Left kidney (tissue), 2 donors: ENCODE data around the gene AMOTL1. TPM values are rescaled to one million over a fixed set of nuclear protein-coding genes. Genes with fewer than 3 reads are reported as not detected.
"Not testable (repeated sequence)": the region's sequence is repeated elsewhere in the genome, so short reads cannot be mapped to it uniquely, and the experiment has no call there.

Experiments used
- DNase-seq: peaks from one replicate; pipeline ENCODE4 v3.0.0-alpha.2; 2013
- polyA plus RNA-seq: library from polyadenylated mRNA; unstranded; fragments of 120-200 nt; gene quantifications from one replicate; pipeline ENCODE4 v1.2.1, GENCODE V29; 2013; ENCODE audit not compliant: insufficient read length

AMOTL1 gene
- polyA plus RNA-seq, 1 donor: 46.4 TPM

DNA sequence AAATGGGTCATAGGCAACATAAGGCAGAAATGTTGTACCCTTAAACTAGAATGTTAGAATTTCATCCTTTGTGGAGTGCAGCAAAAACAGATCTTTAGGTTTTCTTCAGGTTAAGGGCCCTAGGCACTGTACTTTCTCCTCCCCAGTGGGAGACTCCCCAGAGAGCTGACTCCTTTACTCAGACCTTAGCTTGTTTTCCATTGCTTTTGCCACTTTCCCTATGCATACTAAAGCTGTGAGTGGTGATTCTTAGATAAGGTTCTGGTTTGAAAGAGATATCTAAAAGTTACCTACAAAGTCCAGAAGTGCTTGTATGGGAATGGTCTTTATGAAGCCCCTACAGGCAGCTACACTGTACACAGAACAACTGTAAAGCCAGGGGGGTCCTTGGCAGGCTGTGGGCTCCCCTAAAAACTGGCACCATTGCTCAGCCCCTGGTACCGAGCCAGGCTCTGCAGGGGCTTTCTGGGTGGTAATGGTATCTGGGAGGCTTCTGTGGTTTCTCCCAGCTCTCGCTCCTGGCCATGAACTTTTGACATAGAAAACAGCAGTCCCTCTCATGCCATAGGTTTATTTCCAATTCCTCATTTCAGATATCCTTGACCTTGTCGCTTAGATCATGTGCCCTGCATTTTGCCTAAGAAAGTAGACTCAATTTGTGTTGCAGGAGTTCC is 23.2 kb downstream of the AMOTL1 start:
- no peak for DNase-seq

DNA sequence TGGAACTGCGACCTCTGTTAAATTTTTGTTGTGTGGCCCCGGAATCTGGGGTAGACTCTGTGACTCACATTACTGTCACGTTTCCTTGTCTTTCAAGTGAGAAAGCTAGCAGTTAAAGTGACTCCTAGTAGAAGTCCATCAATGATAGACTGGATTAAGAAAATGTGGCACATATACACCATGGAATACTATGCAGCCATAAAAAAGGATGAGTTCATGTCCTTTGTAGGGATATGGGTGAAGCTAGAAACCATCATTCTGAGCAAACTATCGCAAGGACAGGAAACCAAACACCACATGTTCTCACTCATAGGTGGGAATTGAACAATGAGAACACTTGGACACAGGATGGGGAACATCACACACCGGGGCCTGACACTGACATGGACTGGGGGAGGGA is 23.8 kb downstream of the AMOTL1 start:
- DNase-seq: not testable (repeated sequence)

DNA sequence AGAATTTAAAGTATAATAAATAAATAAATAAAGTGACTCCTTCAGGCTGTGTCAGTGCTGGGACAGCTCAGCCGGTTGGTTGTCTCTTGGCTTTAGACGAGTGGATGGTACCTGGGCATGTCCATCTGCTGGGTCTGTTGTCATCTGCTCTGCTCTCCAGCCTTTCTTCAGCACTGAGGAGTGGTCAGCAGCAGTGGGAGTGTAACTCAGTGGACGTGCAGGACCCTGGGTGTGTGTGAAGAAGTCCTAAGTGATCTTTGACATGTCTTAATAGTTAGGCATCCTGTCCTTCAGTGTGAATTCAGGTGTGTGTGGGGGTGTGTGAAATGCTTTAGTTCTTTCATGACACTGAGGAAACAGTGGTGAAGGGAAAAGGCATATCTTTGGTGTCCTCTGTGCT is 24.3 kb downstream of the AMOTL1 start:
- DNase-seq: no peak

DNA sequence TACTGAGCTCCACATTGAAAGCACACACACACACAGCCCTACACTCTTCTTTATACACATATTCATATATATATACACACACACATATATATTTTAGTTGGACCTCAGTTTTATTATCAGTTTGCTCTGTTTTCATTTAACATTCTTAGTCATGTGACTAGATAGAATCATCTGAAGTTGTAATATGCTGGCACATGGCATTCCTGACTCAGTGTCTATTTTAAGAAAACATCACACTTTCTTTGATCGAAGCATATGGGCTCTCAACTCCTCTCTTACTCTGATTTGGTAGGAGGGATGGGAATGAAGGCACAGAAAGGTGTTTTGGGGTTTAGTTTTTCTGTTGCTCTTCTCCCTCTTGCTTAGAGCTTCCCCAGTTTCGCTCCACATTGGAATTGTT is 24.8 kb downstream of the AMOTL1 start:
- DNase-seq: no peak

DNA sequence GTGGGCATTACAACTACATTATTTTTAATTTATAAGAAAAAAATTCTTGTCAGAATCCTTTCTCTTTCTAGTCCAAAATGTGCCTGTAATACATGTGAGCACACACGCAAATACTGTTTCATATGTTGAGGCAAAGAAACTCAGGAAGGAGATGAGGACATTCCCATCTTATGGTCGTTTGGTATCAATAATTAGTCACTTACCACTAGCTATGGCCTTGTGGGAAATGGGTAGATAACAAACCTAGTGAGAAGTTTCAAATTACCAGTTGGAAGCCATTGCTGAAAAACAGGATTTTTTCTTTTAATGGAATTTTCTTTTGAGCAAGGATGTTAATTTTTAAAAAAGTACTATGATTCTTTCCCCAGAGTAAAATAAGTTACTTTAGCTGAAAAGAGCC is 25.7 kb downstream of the AMOTL1 start:
- no peak for DNase-seq

DNA sequence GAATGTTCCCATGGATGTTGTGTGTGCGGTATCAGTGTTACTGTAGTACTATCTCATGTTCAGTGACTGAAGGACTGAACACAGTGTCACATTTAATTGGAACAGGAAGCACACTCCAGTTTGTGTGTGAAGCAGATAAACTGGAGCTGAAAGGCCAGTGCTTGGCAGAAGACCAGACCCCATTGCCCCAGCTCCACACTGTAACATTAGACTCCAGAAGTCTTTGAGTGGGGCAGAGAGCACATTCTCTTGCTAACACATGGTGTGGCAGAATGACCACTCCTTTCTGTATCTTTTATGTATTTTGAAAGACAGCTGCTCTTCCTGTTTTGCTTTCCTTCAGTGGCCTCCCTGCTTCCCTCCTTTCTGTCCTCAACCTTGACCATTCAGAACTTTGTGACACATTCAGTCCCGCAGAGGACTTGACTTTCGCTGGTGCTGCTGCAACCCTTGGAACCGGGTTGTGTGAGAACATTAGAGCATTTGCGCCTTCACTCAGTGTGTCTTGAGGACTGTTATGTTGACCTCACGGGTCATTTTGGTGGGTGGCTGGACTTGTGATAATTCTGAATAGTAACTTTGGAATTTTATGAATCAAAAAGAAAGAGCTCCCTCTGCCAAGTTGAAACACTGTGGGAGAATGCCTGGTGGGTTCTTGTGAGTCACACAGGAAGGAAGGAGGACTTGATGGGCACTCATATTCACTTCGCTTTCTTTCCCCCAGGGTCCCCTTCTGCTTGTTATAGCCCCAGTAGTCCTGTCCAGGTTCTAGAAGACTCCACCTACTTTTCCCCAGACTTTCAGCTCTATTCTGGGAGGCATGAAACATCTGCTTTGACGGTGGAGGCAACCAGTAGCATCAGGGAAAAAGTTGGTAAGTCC is 26.4 kb downstream of the AMOTL1 start:
- DNase-seq: no peak

DNA sequence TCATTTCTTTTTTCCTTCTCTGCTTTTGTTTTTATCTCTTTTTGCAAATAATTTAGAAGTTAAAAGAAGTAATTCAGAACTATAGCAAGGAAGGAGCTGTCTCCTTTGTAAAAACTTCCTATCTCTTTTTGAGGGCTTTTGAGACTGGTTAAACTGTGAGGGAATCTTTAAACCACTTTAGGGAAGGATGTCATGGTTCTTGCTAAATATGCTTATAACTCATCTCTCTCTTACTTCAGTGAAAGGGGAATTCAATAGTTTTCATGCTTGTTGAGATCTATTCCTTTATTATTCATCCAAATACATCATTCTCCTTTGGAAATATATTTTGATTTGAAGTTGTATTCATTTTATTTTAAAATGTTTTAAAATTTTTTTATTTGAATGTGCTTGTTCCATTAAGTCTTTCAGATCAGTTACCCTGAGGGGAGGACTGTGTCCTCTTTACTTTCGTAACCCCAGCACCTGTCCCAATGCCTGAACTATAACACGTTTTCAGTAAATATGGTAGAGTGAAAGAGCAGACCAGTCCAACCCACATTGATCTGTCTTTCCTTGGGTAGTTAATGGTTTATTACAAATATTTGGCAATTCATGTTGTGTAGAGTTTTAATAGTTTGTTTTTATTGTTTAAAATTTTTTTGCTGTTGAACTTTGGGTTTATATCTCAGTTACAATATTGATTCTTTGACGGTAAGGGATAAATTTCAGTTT is 27.5 kb downstream of the AMOTL1 start:
- DNase-seq: no peak

DNA sequence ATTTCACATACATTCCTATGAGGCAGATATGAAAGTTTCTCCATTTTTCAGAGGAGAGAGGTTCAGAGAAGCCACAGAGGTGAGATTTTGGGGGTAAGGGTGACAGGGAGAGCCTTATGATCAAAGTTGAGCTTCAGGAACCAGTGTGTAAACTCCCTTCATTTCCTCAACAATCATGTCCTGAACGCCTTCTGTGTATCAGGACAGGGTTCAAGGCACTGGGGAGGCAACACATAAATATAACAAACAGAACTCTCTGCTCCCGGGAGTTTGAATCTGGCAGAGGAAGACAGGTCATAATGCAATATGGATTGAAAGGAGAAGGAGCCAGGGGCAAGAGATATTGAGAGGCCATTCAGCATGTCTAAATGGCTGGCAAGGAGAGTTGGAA is 28.0 kb downstream of the AMOTL1 start:
- DNase-seq: no peak

DNA sequence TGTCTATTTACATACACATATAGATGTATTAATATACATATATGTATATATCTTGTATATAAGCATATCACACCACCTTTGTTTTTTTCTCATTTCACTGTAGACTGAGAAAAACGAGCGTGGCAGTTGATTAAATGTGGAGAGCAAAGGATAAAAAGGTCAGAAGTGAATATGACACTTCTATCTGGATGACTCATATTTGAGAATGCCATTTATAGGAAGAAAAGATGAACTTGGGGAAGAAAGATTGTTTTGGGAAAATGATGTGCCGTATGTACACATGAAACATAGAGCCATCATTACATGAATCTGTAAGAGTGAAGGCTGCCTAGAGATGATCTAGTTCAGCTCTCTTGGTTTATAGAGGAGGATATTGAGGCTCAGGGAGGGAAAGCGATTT is 28.7 kb downstream of the AMOTL1 start:
- no peak for DNase-seq

DNA sequence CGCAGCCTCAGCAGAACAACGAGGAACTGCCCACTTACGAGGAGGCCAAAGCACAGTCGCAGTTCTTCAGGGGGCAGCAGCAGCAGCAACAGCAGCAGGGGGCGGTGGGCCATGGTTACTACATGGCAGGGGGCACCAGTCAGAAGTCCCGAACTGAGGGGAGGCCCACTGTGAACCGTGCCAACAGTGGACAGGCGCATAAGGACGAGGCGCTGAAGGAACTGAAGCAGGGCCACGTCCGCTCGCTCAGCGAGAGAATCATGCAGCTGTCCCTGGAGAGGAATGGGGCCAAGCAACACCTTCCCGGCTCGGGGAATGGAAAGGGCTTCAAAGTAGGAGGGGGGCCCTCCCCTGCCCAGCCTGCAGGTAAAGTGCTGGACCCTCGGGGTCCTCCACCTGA is 31.6 kb downstream of the AMOTL1 start:
- no peak for DNase-seq

DNA sequence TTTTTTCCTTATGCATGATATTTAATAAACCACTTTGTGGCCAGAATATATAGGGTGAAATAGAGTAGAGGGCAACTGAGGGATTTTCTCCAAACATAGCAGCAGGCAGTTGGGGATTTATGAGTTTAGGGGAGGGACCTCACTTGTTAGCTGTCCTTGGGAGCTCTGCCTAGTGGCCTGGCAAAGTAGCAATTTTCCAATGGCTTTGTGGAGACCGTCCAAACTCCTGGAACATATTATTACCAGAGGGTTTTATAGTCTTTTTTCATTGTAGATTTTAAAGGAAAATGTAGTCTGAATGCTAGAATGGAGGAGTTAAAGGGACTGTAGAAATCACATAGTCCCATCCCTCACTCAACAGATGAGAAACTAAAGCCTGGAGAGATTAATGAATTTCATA is 32.3 kb downstream of the AMOTL1 start:
- DNase-seq: no peak

DNA sequence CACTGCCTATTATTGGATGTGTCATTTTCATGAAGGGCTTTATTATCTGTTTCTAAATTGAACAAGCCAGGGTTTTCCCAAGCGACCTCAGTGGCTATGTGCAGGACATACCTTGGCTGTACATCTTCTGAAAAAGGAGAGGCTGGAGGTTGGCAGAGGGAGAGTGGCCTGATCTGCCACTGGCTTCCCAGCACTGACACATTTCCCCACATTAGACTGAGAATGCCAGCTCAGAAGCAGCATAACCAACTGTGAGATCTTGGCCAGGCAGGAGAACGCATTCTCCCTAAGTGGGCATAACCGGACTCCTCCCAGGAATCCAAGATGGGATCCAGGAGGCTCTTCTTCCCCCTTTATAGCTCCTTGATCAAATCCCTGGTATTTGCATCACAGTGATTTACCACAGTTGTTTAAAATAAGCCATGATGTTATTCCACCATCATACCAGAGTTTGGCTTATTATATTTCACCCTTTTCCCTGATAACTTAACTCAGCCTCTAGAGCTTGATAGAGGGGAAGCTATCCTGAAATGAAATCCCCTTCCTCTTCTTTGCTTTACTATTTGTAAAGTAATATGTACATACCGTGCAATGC is 33.8 kb downstream of the AMOTL1 start:
- no peak for DNase-seq

DNA sequence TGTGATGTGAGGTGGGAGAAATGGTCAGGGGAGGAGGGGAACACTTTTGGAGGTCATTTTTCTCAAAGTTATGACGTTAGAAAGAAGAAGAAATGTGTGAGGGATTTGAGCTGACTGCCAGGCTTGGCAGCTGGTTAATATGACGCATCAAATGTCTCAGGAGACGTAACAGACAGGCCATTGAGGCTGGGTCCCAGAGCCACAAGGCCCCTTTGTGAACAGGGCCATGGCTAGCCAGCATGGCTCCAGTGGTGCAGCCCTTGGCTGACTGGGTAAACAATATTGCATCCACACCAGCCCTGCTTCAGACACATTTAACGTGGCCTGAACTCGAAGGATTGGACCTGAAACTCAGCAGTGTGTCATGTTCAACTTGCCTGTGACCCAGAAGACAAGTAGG is 34.3 kb downstream of the AMOTL1 start:
- no peak for DNase-seq

DNA sequence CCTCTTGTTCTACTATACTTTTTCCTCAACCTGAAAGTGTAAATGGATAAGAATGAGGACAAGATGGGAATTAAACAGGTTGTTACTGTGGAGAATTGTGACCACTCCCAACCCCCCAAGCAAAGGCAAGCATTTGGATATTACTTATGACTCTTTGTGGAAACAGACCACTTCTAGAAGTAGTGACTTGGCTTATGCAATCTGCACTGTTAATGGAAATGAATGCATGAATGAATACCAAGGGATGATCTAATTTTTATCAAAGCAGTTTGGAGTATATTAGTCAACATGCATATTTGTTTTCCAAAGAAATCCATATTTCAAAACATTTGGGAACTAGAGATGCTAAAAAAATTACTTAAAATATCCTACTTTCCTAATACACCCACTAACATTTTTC is 35.3 kb downstream of the AMOTL1 start:
- DNase-seq: no peak

DNA sequence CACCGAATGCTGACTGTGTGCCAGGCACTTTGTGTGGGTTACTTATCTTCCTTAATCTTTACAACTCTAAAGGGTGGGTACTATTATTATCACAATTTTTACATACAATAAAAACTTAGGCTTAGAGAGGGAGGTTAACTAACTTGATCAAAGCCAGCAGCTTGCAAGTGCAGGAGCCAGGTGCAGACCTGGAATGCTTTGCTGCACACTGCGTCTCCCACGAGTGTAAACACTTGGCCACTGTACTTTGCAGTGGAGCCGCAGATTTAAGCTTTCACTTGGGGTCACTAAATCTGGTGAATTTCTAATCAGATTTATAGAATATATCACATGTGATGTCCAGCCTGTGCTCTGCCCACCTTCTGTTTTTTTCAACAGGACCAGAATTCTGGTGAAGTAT is 36.7 kb downstream of the AMOTL1 start:
- DNase-seq: no peak

DNA sequence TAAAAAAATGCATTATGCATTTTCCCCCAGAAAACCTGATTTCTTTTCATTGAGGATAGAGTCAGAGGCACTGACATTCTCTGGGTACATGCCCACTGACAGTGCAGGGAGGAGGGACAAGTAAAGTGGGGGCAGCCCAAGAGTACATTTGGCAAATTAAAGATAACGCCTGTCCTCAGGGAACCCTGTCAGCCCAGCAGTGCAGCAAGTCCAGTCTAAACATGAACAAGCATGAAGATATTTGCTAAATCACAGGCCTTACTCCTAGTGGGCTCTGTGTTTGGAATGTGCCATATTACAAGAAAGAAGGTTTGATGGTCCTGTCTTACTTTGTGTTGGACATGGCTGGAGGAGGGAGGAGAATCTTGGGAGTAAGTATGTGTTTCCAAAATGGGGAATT is 37.9 kb downstream of the AMOTL1 start:
- no peak for DNase-seq

DNA sequence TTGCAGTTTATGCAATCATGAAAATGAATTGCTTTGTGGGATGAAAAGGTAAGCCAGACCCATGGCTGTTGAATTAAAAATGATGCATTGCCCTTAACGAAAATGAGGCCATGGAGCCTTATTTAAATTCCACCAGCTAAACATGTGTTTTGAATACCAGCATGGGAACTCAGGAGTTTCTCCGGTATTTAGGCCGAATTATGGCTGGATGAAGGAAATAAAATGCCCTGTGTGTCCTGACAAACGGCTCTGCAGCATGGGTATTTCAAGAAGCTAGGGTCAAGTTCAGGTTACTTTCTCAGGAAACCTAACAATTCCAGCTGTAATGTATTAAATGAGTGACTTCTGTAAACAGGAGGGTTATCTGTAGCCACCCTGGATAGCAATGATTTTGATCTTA is 38.3 kb downstream of the AMOTL1 start:
- no peak for DNase-seq

DNA sequence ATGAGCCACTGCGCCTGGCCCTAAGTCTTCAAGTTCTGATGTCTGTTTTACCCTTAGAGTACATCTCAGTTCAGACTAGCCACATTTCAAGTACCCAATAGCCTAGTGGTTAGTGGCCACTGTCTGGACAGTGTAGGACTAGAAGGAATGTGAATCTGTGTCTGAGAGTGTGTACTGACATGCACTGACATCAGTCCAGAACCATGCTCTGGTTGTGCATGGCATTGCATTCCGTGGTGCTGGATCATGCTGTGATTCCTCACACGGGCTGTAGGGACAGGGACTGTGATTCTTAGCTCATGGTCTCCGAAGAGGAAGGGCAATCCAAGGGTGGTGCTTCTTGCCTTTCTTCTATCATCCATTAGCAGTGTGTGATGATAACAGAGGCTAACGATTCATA is 41.1 kb downstream of the AMOTL1 start:
- DNase-seq: no peak

DNA sequence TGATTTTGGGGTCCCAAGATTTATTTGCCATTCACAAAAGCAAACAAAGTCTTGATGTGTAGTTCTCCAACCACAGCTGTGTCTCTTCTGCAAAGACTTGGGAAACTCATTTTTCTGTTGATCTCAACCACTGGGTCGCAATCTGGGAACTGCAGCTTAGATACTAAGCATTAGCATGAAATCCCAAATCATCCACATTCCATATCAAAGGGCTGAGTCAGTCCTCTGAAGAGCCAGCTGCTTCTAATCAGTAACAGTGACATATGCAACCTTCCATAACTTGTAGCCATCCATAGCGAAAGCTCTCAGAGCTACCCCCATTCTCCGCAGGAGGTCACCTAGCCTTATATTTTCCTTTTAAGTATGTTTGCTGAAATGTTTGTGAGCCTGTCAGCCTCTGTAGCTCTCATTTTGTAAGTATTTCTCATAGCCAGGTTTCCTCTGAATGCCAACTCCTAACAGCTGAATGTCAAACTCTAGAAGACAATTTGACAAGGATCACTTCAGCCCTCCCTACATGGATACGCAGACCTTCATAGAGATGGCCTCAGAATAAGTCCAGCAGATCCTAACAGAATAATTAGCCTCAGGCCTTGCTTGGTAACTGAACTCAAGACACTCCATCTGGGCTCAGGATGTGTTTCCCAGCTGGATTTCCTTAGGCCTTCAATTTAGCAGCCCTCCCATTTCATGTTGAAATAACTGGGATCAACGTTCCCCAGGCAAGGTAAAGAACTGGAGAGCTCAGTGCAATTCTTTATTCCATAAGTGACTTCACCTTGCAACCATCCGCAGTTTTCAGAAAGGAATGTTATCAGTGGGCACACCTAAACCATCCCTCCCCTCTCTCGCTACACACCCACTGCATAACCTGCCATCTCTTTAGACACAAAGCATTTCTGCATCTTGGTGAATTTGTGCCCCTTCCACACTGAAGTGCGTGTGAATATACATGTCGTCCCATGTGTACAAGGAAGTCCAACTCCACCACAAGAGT is 44.9 kb downstream of the AMOTL1 start:
- DNase-seq: not testable (repeated sequence)

DNA sequence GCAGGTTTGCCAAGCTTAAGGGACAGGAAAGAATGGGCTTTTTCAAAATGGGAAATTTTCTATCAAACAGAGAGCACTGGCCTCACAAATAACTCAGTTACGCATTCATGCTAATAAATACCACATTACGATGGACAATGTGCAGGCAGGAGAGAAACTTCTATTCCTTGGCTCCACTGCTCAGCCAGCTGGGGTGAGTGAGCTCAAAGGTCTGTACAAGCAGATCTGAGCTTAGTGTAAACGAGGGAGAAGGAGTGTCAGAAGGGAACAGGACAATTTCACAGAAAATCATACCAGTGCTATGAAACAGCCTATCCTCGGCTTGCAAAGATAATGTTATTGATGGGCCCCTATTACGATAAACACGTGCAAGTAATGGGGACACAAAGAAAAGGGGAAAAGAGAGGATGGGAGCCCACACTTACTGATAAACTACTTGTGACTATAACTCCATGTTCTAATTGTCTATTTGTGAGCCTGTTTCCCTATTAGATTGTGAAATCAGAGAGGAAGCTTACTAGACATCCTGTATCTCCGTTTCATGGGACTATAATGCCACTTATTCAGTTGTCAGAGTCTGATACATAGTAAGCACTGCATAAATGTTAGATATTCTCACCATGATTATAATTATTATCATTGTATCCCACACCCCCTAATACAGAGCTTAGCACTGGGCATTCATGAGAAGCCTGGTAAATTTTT is 46.3 kb downstream of the AMOTL1 start:
- DNase-seq: no peak
